ENCODE measurements around the gene GLT1D1.

Gene GLT1D1

DNA sequence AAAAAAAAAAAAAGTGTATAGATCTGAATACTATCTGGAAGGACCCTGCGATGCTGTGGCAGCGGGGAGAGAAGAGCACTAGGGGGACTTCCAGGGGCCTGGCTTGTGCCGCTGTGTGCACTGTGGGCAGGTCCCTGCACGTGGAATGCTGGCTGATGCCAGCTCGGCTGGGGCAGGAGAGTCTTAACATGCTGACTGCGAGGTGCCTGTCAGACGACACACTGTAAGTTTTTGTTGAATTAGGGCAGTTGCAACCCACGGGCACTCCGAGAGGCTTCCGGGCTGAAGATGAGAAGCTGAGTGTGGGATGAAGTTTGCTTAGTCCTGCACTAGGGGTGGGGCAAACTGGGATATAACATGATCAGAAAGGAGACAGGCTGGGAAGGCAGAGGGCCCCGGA, 10.7 kb downstream of the GLT1D1 start:
- no peak for DNase-seq (ENCODE audit: extremely low spot score)
- POLR2A ChIA-PET = no interaction called here

DNA sequence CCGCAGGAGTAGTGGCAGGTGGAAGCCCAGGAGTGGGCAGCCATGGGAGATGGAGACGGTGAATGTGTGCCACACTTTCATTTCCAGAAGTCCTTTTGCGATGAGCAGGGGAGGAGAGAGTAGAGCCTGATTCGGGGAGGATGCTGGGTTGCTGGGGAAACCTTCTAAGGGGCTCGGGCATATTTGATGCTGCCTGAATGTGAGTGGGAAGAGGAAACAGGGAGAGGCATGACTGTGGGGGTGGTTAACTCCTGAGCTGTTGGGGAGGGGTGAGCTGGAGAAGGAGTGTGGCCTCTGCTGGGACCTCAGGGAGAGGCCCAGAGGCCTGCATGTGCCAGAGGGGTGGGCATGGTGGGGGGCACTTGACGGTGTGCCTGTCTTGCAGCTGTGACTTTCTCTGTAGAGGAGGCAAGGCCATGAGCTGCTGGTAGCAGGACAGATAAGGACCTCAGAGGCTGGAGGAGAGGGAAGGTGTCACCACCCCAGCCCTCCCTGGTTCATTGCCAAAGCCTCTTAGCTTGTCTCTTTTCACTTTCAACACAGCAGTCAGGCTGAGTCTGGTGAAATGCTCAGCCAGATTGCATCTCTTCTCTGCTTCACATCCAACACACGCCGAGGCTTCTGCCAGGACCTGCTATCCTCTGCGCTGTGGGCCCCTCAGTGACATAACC, 11.4 kb downstream of the GLT1D1 start:
- CTCF ChIA-PET = interaction anchor here (1.1 to 1.4 kb wide), 2 partner anchors 11 to 23 kb away, joined by 3 to 4 read pairs; no protein-coding TSS in a partner anchor
- POLR2A ChIA-PET = no interaction called here
- DNase-seq (ENCODE audit: extremely low spot score) = no peak
- no peak for TF ChIP-seq CTCF (IDR thresholded peaks at IDR 0.05; ENCODE audit: control extremely low read depth, extremely low read depth, low read depth, missing control alignments)

More for the DNA sequence above, 10.7 kb downstream of the GLT1D1 start:
- no peak for TF ChIP-seq CTCF (IDR thresholded peaks at IDR 0.05; ENCODE audit: control extremely low read depth, extremely low read depth, low read depth, missing control alignments)
- CTCF ChIA-PET = interaction anchor here (1.1 to 1.4 kb wide), 2 partner anchors 10 to 24 kb away, joined by 3 to 4 read pairs; no protein-coding TSS in a partner anchor

- TF ChIP-seq CTCF (IDR thresholded peaks at IDR 0.05; ENCODE audit: control extremely low read depth, extremely low read depth, low read depth, missing control alignments) = no peak
- CTCF ChIA-PET = no interaction called here
- no peak for DNase-seq (ENCODE audit: extremely low spot score)
- POLR2A ChIA-PET = no interaction called here
Observed at GRCh38 chr12:128867466-128867865, 14.2 kb downstream of the GLT1D1 start.

- no peak for TF ChIP-seq CTCF (IDR thresholded peaks at IDR 0.05; ENCODE audit: control extremely low read depth, extremely low read depth, low read depth, missing control alignments)
- ChIA-PET CTCF (no interaction called here), POLR2A (no interaction called here)
- DNase-seq (ENCODE audit: extremely low spot score) = no peak
Observed at GRCh38 chr12:128871516-128871892, 18.2 kb downstream of the GLT1D1 start.

- CTCF ChIA-PET = interaction anchor here (1.2 kb wide), 1 partner anchor 66 kb away, joined by 3 read pairs; no protein-coding TSS in a partner anchor
Observed at GRCh38 chr12:128872303-128872702, 19.0 kb downstream of the GLT1D1 start.

GRCh38 chr12:128876559-128876958, 23.3 kb downstream of the GLT1D1 start:
- POLR2A ChIA-PET = no interaction called here
- no peak for DNase-seq (ENCODE audit: extremely low spot score)
- CTCF ChIA-PET = interaction anchor here (1.7 kb wide), 1 partner anchor 17 kb away, joined by 4 read pairs; no protein-coding TSS in a partner anchor
- no peak for TF ChIP-seq CTCF (IDR thresholded peaks at IDR 0.05; ENCODE audit: control extremely low read depth, extremely low read depth, low read depth, missing control alignments)

More at GRCh38 chr12:128872303-128872702, 19.0 kb downstream of the GLT1D1 start:
- POLR2A ChIA-PET = no interaction called here
- DNase-seq (ENCODE audit: extremely low spot score) = no peak
- TF ChIP-seq CTCF (IDR thresholded peaks at IDR 0.05; ENCODE audit: control extremely low read depth, extremely low read depth, low read depth, missing control alignments) = no peak

All from GM10248 (cell line).